PC-3 (cell line): ENCODE results near the gene PCSK2.

ENCODE experiments used
- CTCF ChIP-seq: fragments of 300-600 bp; sonication (generic); conservative IDR thresholded peaks from 2 replicates; pipeline ENCODE4 v1.5.1; 2017; ENCODE audit warnings: antibody characterized with exemption, low read depth, mild to moderate bottlenecking, low read length
- EZH2 ChIP-seq: fragments of 300-600 bp; sonication (generic); IDR thresholded peaks from one replicate; pipeline ENCODE4 v1.6.1; 2017; ENCODE audit warnings: antibody characterized with exemption, mild to moderate bottlenecking, low read length; ENCODE audit not compliant: unreplicated experiment

- TF ChIP-seq EZH2 (no peak), CTCF (no peak)
These were observed 190.4 kb downstream of the PCSK2 start for GRCh38 chr20:17417225-17417624.
